ENCODE results near the gene UBQLNL. TPM values are rescaled to one million over a fixed set of nuclear protein-coding genes. Genes with fewer than 3 reads are reported as not detected.

The UBQLNL gene
- total RNA-seq, 1 experiment from 2014 or later: 0.72 TPM

GRCh38 chr11:5514841-5515240, 1.7 kb downstream of the UBQLNL start:
- ChIA-PET CTCF (no interaction called here), POLR2A (no interaction called here)
- H3K27me3 ChIP-seq (ENCODE audit: control insufficient read depth, insufficient read depth, low read length): peaks cover 3% of the 10 kb centered on the region; the same call in 1 of the 2 replicates
- H3K4me3 ChIP-seq (ENCODE audit: low read depth in 2 of 2, low read length in 2 of 2): no peak overlapping the region
- ATAC-seq: no peak
- DNase-seq (ENCODE audit: low read depth, low spot score): no peak
- TF ChIP-seq REST (IDR thresholded peaks at IDR 0.05; ENCODE audit: insufficient read depth in 1 of 2, low read depth in 2 of 2, low read length in 1 of 2) (no peak), POLR2AphosphoS5 (IDR thresholded peaks at IDR 0.05; ENCODE audit: low read depth, low read length) (no peak), CTCF (IDR thresholded peaks at IDR 0.05) (no peak), TCF7L2 (IDR thresholded peaks at IDR 0.05; ENCODE audit: low read depth, low read length) (no peak), SIN3A (IDR thresholded peaks at IDR 0.05; ENCODE audit: borderline replicate concordance, insufficient read depth, low read depth, low read length) (no peak)
- no peaks in the 10 kb centered on the region for H3K4me1 ChIP-seq (ENCODE audit: control insufficient read depth, insufficient read depth, low read length)
- no TSS peak for BruUV-seq (replicated peaks)
- H3K9me3 ChIP-seq (ENCODE audit: control insufficient read depth, insufficient read depth, low read depth, low read length): no peaks in the 10 kb centered on the region
- no peak overlapping the region for H3K27ac ChIP-seq (ENCODE audit: low read length)
- in situ Hi-C loops (cut with HindIII; ENCODE audit: low pct_unique_long_range_greater_than_20kb, low sequenced_read_pairs) (no loop called here), intact Hi-C loops (cut with micrococcal nuclease; ENCODE audit: unreplicated experiment) (no loop called here)
- no peaks in the 10 kb centered on the region for H3K36me3 ChIP-seq (ENCODE audit: control insufficient read depth, insufficient read depth, low read length)

GRCh38 chr11:5509803-5510202, 6.7 kb downstream of the UBQLNL start, which contains the start of gene UBQLN3:
UBQLN3 (minus strand) TSS chr11:5509957; CDS start chr11:5509558, 399 bp downstream.
- no peak for ATAC-seq
- in situ Hi-C loops (cut with HindIII; ENCODE audit: low pct_unique_long_range_greater_than_20kb, low sequenced_read_pairs) (no loop called here), intact Hi-C loops (cut with micrococcal nuclease; ENCODE audit: unreplicated experiment) (no loop called here)
- no peaks in the 10 kb centered on the region for H3K4me1 ChIP-seq (ENCODE audit: control insufficient read depth, insufficient read depth, low read length)
- H3K4me3 ChIP-seq (ENCODE audit: low read depth in 2 of 2, low read length in 2 of 2): no peak within 1 kb of the TSS
- H3K27ac ChIP-seq (ENCODE audit: low read length): no peak within 1 kb of the TSS
- POLR2A ChIA-PET: no interaction called here
- CTCF ChIA-PET: no interaction called here
- no peaks in the 10 kb centered on the region; the same call in 1 of the 2 replicates for H3K36me3 ChIP-seq (ENCODE audit: control insufficient read depth, insufficient read depth, low read length)
- no TSS peak for BruUV-seq (replicated peaks)
- no peaks in the 10 kb centered on the region for H3K9me3 ChIP-seq (ENCODE audit: control insufficient read depth, insufficient read depth, low read depth, low read length)
- DNase-seq (ENCODE audit: low read depth, low spot score): no peak
- peaks cover 3% of the 10 kb centered on the region; the same call in 1 of the 2 replicates for H3K27me3 ChIP-seq (ENCODE audit: control insufficient read depth, insufficient read depth, low read length)
- TF ChIP-seq TCF7L2 (IDR thresholded peaks at IDR 0.05; ENCODE audit: low read depth, low read length) (no peak), SIN3A (IDR thresholded peaks at IDR 0.05; ENCODE audit: borderline replicate concordance, insufficient read depth, low read depth, low read length) (no peak), CTCF (IDR thresholded peaks at IDR 0.05) (no peak), POLR2AphosphoS5 (IDR thresholded peaks at IDR 0.05; ENCODE audit: low read depth, low read length) (no peak)

All from Panc1 (cell line).